ENCODE results near the gene TPRA1. TPM values are rescaled to one million over a fixed set of nuclear protein-coding genes. Genes with fewer than 3 reads are reported as not detected.
"Not testable (repeated sequence)": the region's sequence is repeated elsewhere in the genome, so short reads cannot be mapped to it uniquely, and the experiment has no call there.

The TPRA1 gene
- total RNA-seq, 1 donor from 2014 or later, result 11.8 TPM

GRCh38 chr3:127531821-127532220, 58.7 kb downstream of the TPRA1 start:
- H3K4me2 ChIP-seq, result no peak overlapping the region
- no peaks in the 10 kb centered on the region for H3F3A ChIP-seq (ENCODE audit: low read depth)
- no peak for TF ChIP-seq EZH2phosphoT487 (IDR thresholded peaks at IDR 0.05)
- TF ChIP-seq EZH2 (IDR thresholded peaks at IDR 0.05), result no peak
- no peak for TF ChIP-seq CTCF (IDR thresholded peaks at IDR 0.05)
- peaks cover 17% of the 10 kb centered on the region for H3K9me3 Mint-ChIP-seq
- no peaks in the 10 kb centered on the region for H3K79me2 ChIP-seq (ENCODE audit: low read depth)
- peak overlapping the region; percentile 55 for H3K27ac Mint-ChIP-seq
- no peaks in the 10 kb centered on the region for H4K20me1 ChIP-seq (ENCODE audit: low read depth)
- no peak overlapping the region for H3K4me3 ChIP-seq
- peaks cover 3% of the 10 kb centered on the region for H3K36me3 Mint-ChIP-seq
- DNase-seq (ENCODE audit: low spot score), result no peak
- peaks cover 20% of the 10 kb centered on the region for H3K4me1 ChIP-seq
- H3K9ac ChIP-seq, result no peak overlapping the region
- H3K27me3 Mint-ChIP-seq (ENCODE audit: insufficient read depth, low read depth), result peaks cover 19% of the 10 kb centered on the region
- H3K4me1 Mint-ChIP-seq, result peaks cover 41% of the 10 kb centered on the region
- H3K27me3 ChIP-seq, result no peaks in the 10 kb centered on the region
- no peak overlapping the region for H3K4me3 Mint-ChIP-seq
- no peak overlapping the region for H3K27ac ChIP-seq
- H3K9me3 ChIP-seq (ENCODE audit: low read depth), result no peaks in the 10 kb centered on the region
- no peaks in the 10 kb centered on the region for H3K36me3 ChIP-seq
- no peak overlapping the region for H2AFZ ChIP-seq (replicated peaks)

- H3K36me3 ChIP-seq; H3K4me2 ChIP-seq; H3K4me3 Mint-ChIP-seq; H4K20me1 ChIP-seq (ENCODE audit: low read depth); H3K9ac ChIP-seq; H2AFZ ChIP-seq (replicated peaks); H3K79me2 ChIP-seq (ENCODE audit: low read depth); H3K27ac Mint-ChIP-seq; H3K9me3 ChIP-seq (ENCODE audit: low read depth); H3K36me3 Mint-ChIP-seq; H3F3A ChIP-seq (ENCODE audit: low read depth); DNase-seq (ENCODE audit: low spot score); H3K4me3 ChIP-seq; H3K27ac ChIP-seq; H3K27me3 ChIP-seq: not testable (repeated sequence)
- H3K27me3 Mint-ChIP-seq (ENCODE audit: insufficient read depth, low read depth), result peaks cover 19% of the 10 kb centered on the region
- peaks cover 38% of the 10 kb centered on the region for H3K4me1 Mint-ChIP-seq
- H3K4me1 ChIP-seq, result peaks cover 10% of the 10 kb centered on the region
- peaks cover 17% of the 10 kb centered on the region for H3K9me3 Mint-ChIP-seq
Measured at GRCh38 chr3:127530863-127531262, 59.7 kb downstream of the TPRA1 start.

GRCh38 chr3:127529346-127530188, 61.0 kb downstream of the TPRA1 start:
- H3K79me2 ChIP-seq (ENCODE audit: low read depth), result no peaks in the 10 kb centered on the region
- peaks cover 25% of the 10 kb centered on the region for H3K27me3 Mint-ChIP-seq (ENCODE audit: insufficient read depth, low read depth)
- H3K27me3 ChIP-seq, result no peaks in the 10 kb centered on the region
- no peak overlapping the region for H3K4me3 ChIP-seq
- peaks cover 17% of the 10 kb centered on the region for H3K9me3 Mint-ChIP-seq
- DNase-seq (ENCODE audit: low spot score), result no peak
- no peak overlapping the region for H3K9ac ChIP-seq
- H3K36me3 ChIP-seq, result no peaks in the 10 kb centered on the region
- H3K4me2 ChIP-seq, result no peak overlapping the region
- H2AFZ ChIP-seq (replicated peaks), result no peak overlapping the region
- H3K27ac ChIP-seq, result no peak overlapping the region
- peaks cover 3% of the 10 kb centered on the region for H3K36me3 Mint-ChIP-seq
- no peaks in the 10 kb centered on the region for H4K20me1 ChIP-seq (ENCODE audit: low read depth)
- H3F3A ChIP-seq (ENCODE audit: low read depth), result no peaks in the 10 kb centered on the region
- no peak overlapping the region for H3K27ac Mint-ChIP-seq
- no peaks in the 10 kb centered on the region for H3K9me3 ChIP-seq (ENCODE audit: low read depth)
- peaks cover 1% of the 10 kb centered on the region for H3K4me1 ChIP-seq
- H3K4me3 Mint-ChIP-seq, result no peak overlapping the region
- TF ChIP-seq EZH2 (IDR thresholded peaks at IDR 0.05) (no peak), CTCF (IDR thresholded peaks at IDR 0.05) (no peak), EZH2phosphoT487 (IDR thresholded peaks at IDR 0.05) (no peak)
- peaks cover 38% of the 10 kb centered on the region for H3K4me1 Mint-ChIP-seq

GRCh38 chr3:127525373-127525772, 65.2 kb downstream of the TPRA1 start:
- Histone ChIP-seq H3K4me1 (peaks cover 8% of the 10 kb centered on the region), H3K27ac (no peak overlapping the region), H3K4me3 (no peak overlapping the region), H3K79me2 (ENCODE audit: low read depth) (no peaks in the 10 kb centered on the region), H3K9ac (no peak overlapping the region), H3K4me2 (no peak overlapping the region), H4K20me1 (ENCODE audit: low read depth) (no peaks in the 10 kb centered on the region), H3K36me3 (no peaks in the 10 kb centered on the region), H3F3A (ENCODE audit: low read depth) (no peaks in the 10 kb centered on the region), H2AFZ (replicated peaks) (no peak overlapping the region), H3K27me3 (no peaks in the 10 kb centered on the region), H3K9me3 (ENCODE audit: low read depth) (peaks cover 4% of the 10 kb centered on the region)
- TF ChIP-seq EZH2phosphoT487 (IDR thresholded peaks at IDR 0.05) (no peak), CTCF (IDR thresholded peaks at IDR 0.05) (no peak), EZH2 (IDR thresholded peaks at IDR 0.05) (no peak)
- Mint-ChIP-seq H3K4me1 (peaks cover 42% of the 10 kb centered on the region), H3K27me3 (ENCODE audit: insufficient read depth, low read depth) (peaks cover 8% of the 10 kb centered on the region), H3K36me3 (peaks cover 3% of the 10 kb centered on the region), H3K4me3 (no peak overlapping the region), H3K9me3 (peaks cover 25% of the 10 kb centered on the region), H3K27ac (peak overlapping the region; percentile 83)
- DNase-seq (ENCODE audit: low spot score), result no peak

Data from neural progenitor cell (in vitro differentiated cells).